Adipose tissue (tissue), 3 donors: Measurements from ENCODE around the gene OR6B3. TPM values are rescaled to one million over a fixed set of nuclear protein-coding genes. Genes with fewer than 3 reads are reported as not detected.

Experiments
- H3K27ac ChIP-seq: one replicate; pipeline ENCODE4 v1.5.1; 2013; ENCODE audit warnings: low read depth, low read length
- WGBS, 3 donors: extraction: QIAGEN DNeasy Blood & Tissue Kit; methylation state at CpG; one replicate each; pipeline ENCODE4 v1.1.7; 2013; 5-methylcytosine and 5-hydroxymethylcytosine counted together
- polyA plus RNA-seq, 3 donors: library from polyadenylated mRNA; stranded (reverse); fragments of 200-250 nt; gene quantifications; one replicate each; pipeline ENCODE4 v1.2.3, GENCODE V29; 2013
- donor health status: healthy with polysubstance abuse.
- donor health status: Bipolar disorder and iron deficiency.
- donor health status: healthy.

The OR6B3 gene
- polyA plus RNA-seq: not detected

GRCh38 chr2:240053173-240054155 lies at the start of gene OR6B3:
OR6B3 (minus strand) TSS chr2:240053521.
- no peak within 1 kb of the TSS for H3K27ac ChIP-seq
- 43 to 52% (median 52%) methylated on average over 27 to 28 of the region's 28 CpGs for WGBS, 3 donors

GRCh38 chr2:240098349-240098748 lies 45.0 kb upstream of the OR6B3 start:
- H3K27ac ChIP-seq: no peak overlapping the region
- WGBS, 3 donors: 61 to 79% (median 74%) methylated on average over 2 of the region's 2 CpGs

- 3 to 7% (median 6%) methylated on average over 43 of the region's 43 CpGs for WGBS, 3 donors
- no peak overlapping the region for H3K27ac ChIP-seq
Measured at GRCh38 chr2:240095556-240096523, 42.5 kb upstream of the OR6B3 start.

- H3K27ac ChIP-seq: no peak overlapping the region
- WGBS, 3 donors: 25 to 74% (median 69%) methylated on average over 5 of the region's 5 CpGs
Measured at GRCh38 chr2:240089306-240089705, 36.0 kb upstream of the OR6B3 start.

- no peak overlapping the region for H3K27ac ChIP-seq
Measured at GRCh38 chr2:240086563-240086962, 33.2 kb upstream of the OR6B3 start.

GRCh38 chr2:240078631-240079030 lies 25.3 kb upstream of the OR6B3 start:
- H3K27ac ChIP-seq: no peak overlapping the region
- WGBS, 3 donors: 48 to 67% (median 58%) methylated on average over 2 of the region's 2 CpGs

- no peak overlapping the region for H3K27ac ChIP-seq
Measured at GRCh38 chr2:240077442-240077841, 24.1 kb upstream of the OR6B3 start.

GRCh38 chr2:240074545-240074944 lies 21.2 kb upstream of the OR6B3 start:
- WGBS, 3 donors: 53 to 79% (median 68%) methylated on average over 5 of the region's 5 CpGs

GRCh38 chr2:240070907-240071306 lies 17.6 kb upstream of the OR6B3 start:
- H3K27ac ChIP-seq: no peak overlapping the region
- 86 to 91% (median 86%) methylated on average over 3 of the region's 3 CpGs for WGBS, 3 donors

More at GRCh38 chr2:240074545-240074944, 21.2 kb upstream of the OR6B3 start:
- no peak overlapping the region for H3K27ac ChIP-seq

GRCh38 chr2:240069829-240070228 lies 16.5 kb upstream of the OR6B3 start:
- no peak overlapping the region for H3K27ac ChIP-seq
- 63 to 72% (median 64%) methylated on average over 1 of the region's 1 CpG for WGBS, 3 donors

GRCh38 chr2:240068193-240068592 lies 14.9 kb upstream of the OR6B3 start:
- H3K27ac ChIP-seq: no peak overlapping the region
- 89 to 93% (median 90%) methylated on average over 1 of the region's 1 CpG for WGBS, 3 donors

- WGBS, 3 donors: 62 to 74% (median 66%) methylated on average over 5 of the region's 5 CpGs
- H3K27ac ChIP-seq: no peak overlapping the region
Measured at GRCh38 chr2:240066489-240066888, 13.2 kb upstream of the OR6B3 start.

GRCh38 chr2:240064898-240065297 lies 11.6 kb upstream of the OR6B3 start:
- H3K27ac ChIP-seq: no peak overlapping the region
- 81 to 88% (median 85%) methylated on average over 4 of the region's 4 CpGs for WGBS, 3 donors

- no peak overlapping the region for H3K27ac ChIP-seq
- 43 to 47% (median 44%) methylated on average over 4 of the region's 4 CpGs for WGBS, 3 donors
Measured at GRCh38 chr2:240060977-240061591, 7.8 kb upstream of the OR6B3 start.

GRCh38 chr2:240056678-240057077 lies 3.4 kb upstream of the OR6B3 start:
- no peak overlapping the region for H3K27ac ChIP-seq
- WGBS, 3 donors: 79 to 90% (median 85%) methylated on average over 11 of the region's 11 CpGs

- WGBS, 3 donors: 32 to 51% (median 42%) methylated on average over 13 of the region's 13 CpGs
- H3K27ac ChIP-seq: no peak overlapping the region
Measured at GRCh38 chr2:240055177-240055917, 2.0 kb upstream of the OR6B3 start.

GRCh38 chr2:240052524-240052923 lies 797 bp downstream of the OR6B3 start:
- 65 to 85% (median 72%) methylated on average over 12 of the region's 12 CpGs for WGBS, 3 donors
- no peak overlapping the region for H3K27ac ChIP-seq

- WGBS, 3 donors: 32 to 76% (median 73%) methylated on average over 4 of the region's 4 CpGs
- H3K27ac ChIP-seq: no peak overlapping the region
Measured at GRCh38 chr2:240051697-240052096, 1.6 kb downstream of the OR6B3 start.
